Measurements from ENCODE around the gene MAP3K2. TPM values are rescaled to one million over a fixed set of nuclear protein-coding genes. Genes with fewer than 3 reads are reported as not detected.

Gene MAP3K2
- total RNA-seq, 1 donor from 2014 or later = 22.2 TPM

DNA sequence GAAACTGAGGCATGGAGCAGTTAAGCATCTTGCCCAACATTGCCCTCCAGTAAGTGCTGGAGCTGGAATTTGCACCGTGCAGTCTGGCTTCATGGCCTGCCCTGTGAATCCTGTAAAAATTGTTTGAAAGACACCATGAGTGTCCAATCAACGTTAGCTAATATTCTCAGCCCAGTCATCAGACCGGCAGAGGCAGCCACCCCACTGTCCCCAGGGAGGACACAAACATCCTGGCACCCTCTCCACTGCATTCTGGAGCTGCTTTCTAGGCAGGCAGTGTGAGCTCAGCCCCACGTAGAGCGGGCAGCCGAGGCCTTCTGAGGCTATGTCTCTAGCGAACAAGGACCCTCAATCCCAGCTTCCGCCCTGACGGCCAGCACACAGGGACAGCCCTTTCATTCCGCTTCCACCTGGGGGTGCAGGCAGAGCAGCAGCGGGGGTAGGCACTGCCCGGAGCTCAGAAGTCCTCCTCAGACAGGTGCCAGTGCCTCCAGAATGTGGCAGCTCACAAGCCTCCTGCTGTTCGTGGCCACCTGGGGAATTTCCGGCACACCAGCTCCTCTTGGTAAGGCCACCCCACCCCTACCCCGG is 31.8 kb upstream of the MAP3K2 start:
- intact Hi-C loops (cut with micrococcal nuclease) = no loop called here
- no peaks in the 10 kb centered on the region for H3K9me3 ChIP-seq (replicated peaks)
- peaks cover 34% of the 10 kb centered on the region for H3K4me1 ChIP-seq
- no peaks in the 10 kb centered on the region for H3K36me3 ChIP-seq
- H3K27me3 ChIP-seq (ENCODE audit: low read depth) = peaks cover 82% of the 10 kb centered on the region
- no peak overlapping the region for H3K4me3 ChIP-seq
- TF ChIP-seq, protein P1, sequence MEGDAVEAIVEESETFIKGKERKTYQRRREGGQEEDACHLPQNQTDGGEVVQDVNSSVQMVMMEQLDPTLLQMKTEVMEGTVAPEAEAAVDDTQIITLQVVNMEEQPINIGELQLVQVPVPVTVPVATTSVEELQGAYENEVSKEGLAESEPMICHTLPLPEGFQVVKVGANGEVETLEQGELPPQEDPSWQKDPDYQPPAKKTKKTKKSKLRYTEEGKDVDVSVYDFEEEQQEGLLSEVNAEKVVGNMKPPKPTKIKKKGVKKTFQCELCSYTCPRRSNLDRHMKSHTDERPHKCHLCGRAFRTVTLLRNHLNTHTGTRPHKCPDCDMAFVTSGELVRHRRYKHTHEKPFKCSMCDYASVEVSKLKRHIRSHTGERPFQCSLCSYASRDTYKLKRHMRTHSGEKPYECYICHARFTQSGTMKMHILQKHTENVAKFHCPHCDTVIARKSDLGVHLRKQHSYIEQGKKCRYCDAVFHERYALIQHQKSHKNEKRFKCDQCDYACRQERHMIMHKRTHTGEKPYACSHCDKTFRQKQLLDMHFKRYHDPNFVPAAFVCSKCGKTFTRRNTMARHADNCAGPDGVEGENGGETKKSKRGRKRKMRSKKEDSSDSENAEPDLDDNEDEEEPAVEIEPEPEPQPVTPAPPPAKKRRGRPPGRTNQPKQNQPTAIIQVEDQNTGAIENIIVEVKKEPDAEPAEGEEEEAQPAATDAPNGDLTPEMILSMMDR (IDR thresholded peaks at IDR 0.05; ENCODE audit: borderline replicate concordance) = no peak
- DNase-seq = no peak
- H3K27ac ChIP-seq (replicated peaks) = no peak overlapping the region

DNA sequence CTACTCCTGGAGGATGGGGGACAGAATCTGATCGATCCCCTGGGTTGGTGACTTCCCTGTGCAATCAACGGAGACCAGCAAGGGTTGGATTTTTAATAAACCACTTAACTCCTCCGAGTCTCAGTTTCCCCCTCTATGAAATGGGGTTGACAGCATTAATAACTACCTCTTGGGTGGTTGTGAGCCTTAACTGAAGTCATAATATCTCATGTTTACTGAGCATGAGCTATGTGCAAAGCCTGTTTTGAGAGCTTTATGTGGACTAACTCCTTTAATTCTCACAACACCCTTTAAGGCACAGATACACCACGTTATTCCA is 31.3 kb upstream of the MAP3K2 start:
- H3K27me3 ChIP-seq (ENCODE audit: low read depth) = peaks cover 78% of the 10 kb centered on the region
- no peak for DNase-seq
- TF ChIP-seq, protein P1 (IDR thresholded peaks at IDR 0.05; ENCODE audit: borderline replicate concordance) = no peak

DNA sequence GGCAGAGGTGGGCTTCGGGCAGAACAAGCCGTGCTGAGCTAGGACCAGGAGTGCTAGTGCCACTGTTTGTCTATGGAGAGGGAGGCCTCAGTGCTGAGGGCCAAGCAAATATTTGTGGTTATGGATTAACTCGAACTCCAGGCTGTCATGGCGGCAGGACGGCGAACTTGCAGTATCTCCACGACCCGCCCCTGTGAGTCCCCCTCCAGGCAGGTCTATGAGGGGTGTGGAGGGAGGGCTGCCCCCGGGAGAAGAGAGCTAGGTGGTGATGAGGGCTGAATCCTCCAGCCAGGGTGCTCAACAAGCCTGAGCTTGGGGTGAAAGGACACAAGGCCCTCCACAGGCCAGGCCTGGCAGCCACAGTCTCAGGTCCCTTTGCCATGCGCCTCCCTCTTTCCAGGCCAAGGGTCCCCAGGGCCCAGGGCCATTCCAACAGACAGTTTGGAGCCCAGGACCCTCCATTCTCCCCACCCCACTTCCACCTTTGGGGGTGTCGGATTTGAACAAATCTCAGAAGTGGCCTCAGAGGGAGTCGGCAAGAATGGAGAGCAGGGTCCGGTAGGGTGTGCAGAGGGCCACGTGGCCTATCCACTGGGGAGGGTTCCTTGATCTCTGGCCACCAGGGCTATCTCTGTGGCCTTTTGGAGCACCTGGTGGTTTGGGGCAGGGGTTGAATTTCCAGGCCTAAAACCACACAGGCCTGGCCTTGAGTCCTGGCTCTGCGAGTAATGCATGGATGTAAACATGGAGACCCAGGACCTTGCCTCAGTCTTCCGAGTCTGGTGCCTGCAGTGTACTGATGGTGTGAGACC is 30.7 kb upstream of the MAP3K2 start, which contains the start of gene PROC:
TSS of gene PROC (plus strand) at position 128 of the 812 bp plus-strand sequence. CDS start 1,516 bp downstream, outside the sequence.
- Histone ChIP-seq H3K36me3 (no peaks in the 10 kb centered on the region), H3K9me3 (replicated peaks) (no peaks in the 10 kb centered on the region), H3K4me3 (no peak within 1 kb of the TSS), H3K27ac (replicated peaks) (no peak within 1 kb of the TSS), H3K27me3 (ENCODE audit: low read depth) (peaks cover 72% of the 10 kb centered on the region), H3K4me1 (peaks cover 33% of the 10 kb centered on the region)
- intact Hi-C loops (cut with micrococcal nuclease) = no loop called here
- no peak for DNase-seq
- TF ChIP-seq, protein P1 (IDR thresholded peaks at IDR 0.05; ENCODE audit: borderline replicate concordance) = no peak

More for the DNA sequence above, 31.3 kb upstream of the MAP3K2 start:
- Histone ChIP-seq H3K4me1 (peaks cover 34% of the 10 kb centered on the region), H3K4me3 (no peak overlapping the region), H3K27ac (replicated peaks) (no peak overlapping the region), H3K9me3 (replicated peaks) (no peaks in the 10 kb centered on the region), H3K36me3 (no peaks in the 10 kb centered on the region)
- intact Hi-C loops (cut with micrococcal nuclease) = no loop called here

DNA sequence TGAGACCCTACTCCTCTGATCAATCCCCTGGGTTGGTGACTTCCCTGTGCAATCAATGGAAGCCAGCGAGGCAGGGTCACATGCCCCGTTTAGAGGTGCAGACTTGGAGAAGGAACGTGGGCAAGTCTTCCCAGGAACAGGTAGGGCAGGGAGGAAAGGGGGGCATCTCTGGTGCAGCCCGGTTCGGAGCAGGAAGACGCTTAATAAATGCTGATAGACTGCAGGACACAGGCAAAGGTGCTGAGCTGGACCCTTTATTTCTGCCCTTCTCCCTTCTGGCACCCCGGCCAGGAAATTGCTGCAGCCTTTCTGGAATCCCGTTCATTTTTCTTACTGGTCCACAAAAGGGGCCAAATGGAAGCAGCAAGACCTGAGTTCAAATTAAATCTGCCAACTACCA is 29.6 kb upstream of the MAP3K2 start:
- intact Hi-C loops (cut with micrococcal nuclease) = no loop called here
- no peaks in the 10 kb centered on the region for H3K9me3 ChIP-seq (replicated peaks)
- peaks cover 61% of the 10 kb centered on the region for H3K27me3 ChIP-seq (ENCODE audit: low read depth)

DNA sequence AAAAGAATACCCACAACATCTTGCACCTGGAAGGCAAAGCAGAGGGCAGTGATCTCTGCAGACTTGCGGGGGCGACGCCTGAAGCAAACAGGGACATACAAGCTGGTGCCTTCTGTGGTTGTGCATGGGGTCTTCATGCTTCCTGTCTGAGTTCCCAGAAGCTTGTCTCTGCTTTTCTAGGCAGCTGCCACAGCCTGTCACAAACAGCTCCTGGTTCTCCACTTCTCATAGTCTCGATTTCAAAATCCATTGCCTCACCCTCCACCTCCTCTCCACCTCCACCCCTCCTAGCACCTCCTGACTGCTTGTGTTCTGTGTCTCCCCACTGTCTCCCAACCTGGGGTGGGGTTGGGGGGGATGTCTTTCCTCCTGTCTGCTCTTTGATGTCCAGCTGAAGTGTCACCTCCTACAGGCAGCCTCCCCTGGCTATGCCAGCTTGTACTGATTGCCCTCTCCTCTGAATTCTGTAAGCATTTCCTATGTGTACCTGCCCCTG is 28.8 kb upstream of the MAP3K2 start:
- no peak for DNase-seq
- peaks cover 29% of the 10 kb centered on the region for H3K4me1 ChIP-seq
- H3K9me3 ChIP-seq (replicated peaks) = no peaks in the 10 kb centered on the region
- H3K27me3 ChIP-seq (ENCODE audit: low read depth) = peaks cover 52% of the 10 kb centered on the region
- no peak overlapping the region for H3K27ac ChIP-seq (replicated peaks)
- H3K36me3 ChIP-seq = no peaks in the 10 kb centered on the region
- H3K4me3 ChIP-seq = peak overlapping the region; percentile 67
- TF ChIP-seq, protein P1 (IDR thresholded peaks at IDR 0.05; ENCODE audit: borderline replicate concordance) = no peak
- intact Hi-C loops (cut with micrococcal nuclease) = no loop called here

More for the DNA sequence above, 29.6 kb upstream of the MAP3K2 start:
- Histone ChIP-seq H3K4me3 (no peak overlapping the region), H3K36me3 (no peaks in the 10 kb centered on the region), H3K4me1 (peaks cover 22% of the 10 kb centered on the region), H3K27ac (replicated peaks) (no peak overlapping the region)
- TF ChIP-seq, protein P1 (IDR thresholded peaks at IDR 0.05; ENCODE audit: borderline replicate concordance) = no peak
- DNase-seq = no peak
